Suprapubic skin (tissue), 4 donors: ENCODE data around the gene FXYD7. TPM values are rescaled to one million over a fixed set of nuclear protein-coding genes. Genes with fewer than 3 reads are reported as not detected.

Experiments used
- DNase-seq, 2 donors: peaks; one replicate each; pipeline ENCODE4 v3.0.0-alpha.2; 2019; ENCODE audit warnings: low spot score in 2 of 2
- H3K27ac ChIP-seq: fragments of 200-600 bp; sonication (generic); one replicate; pipeline ENCODE4 v1.5.1; 2019
- H3K27me3 ChIP-seq: fragments of 200-600 bp; sonication (generic); one replicate; pipeline ENCODE4 v1.5.1; 2019
- H3K36me3 ChIP-seq: fragments of 200-600 bp; sonication (generic); one replicate; pipeline ENCODE4 v1.5.1; 2019
- H3K4me1 ChIP-seq: fragments of 200-600 bp; sonication (generic); one replicate; pipeline ENCODE4 v1.5.1; 2019
- H3K4me3 ChIP-seq: fragments of 200-600 bp; sonication (generic); one replicate; pipeline ENCODE4 v1.5.1; 2019; ENCODE audit warnings: mild to moderate bottlenecking
- H3K9me3 ChIP-seq: fragments of 200-600 bp; sonication (generic); one replicate; pipeline ENCODE4 v1.5.1; 2019
- EP300 ChIP-seq: sonication (generic); formaldehyde crosslinking; IDR thresholded peaks from one replicate; pipeline ENCODE4 v1.6.1; 2017; ENCODE audit warnings: antibody characterized with exemption
- POLR2A ChIP-seq, 2 donors: fragments of 450-650 bp; IDR thresholded peaks; one replicate each; pipeline ENCODE4 v1.6.1; 2017; ENCODE audit warnings: antibody characterized with exemption in 2 of 2, mild to moderate bottlenecking in 2 of 2, moderate library complexity in 2 of 2
- POLR2AphosphoS5 ChIP-seq, 3 donors: sonication (generic); formaldehyde crosslinking; IDR thresholded peaks; one replicate each; pipeline ENCODE4 v1.6.1; 2017; ENCODE audit warnings: antibody characterized with exemption in 3 of 3
- WGBS: methylation state at CpG from one replicate; pipeline ENCODE4 v1.1.5; 2018; 5-methylcytosine and 5-hydroxymethylcytosine counted together
- total RNA-seq, 4 donors: library from RNA; depleted of rRNA; stranded (reverse); fragments of >200 nt; gene quantifications; one replicate each; pipeline ENCODE4 v1.1.0, GENCODE V29; 2016
- TF ChIP-seq, protein P1 (sequence below), 2 donors: fragments of 200-600 bp in 1 of 2; fragments of 450-650 bp in 1 of 2; sonication (generic) in 1 of 2; IDR thresholded peaks; one replicate each; pipeline ENCODE4 v1.5.1; 2016 to 2019; ENCODE audit warnings: antibody characterized with exemption in 2 of 2, mild to moderate bottlenecking in 1 of 2, moderate library complexity in 1 of 2

FXYD7 gene
- total RNA-seq, 4 donors from 2014 or later, result 2.2 TPM; not detected in 3

DNA sequence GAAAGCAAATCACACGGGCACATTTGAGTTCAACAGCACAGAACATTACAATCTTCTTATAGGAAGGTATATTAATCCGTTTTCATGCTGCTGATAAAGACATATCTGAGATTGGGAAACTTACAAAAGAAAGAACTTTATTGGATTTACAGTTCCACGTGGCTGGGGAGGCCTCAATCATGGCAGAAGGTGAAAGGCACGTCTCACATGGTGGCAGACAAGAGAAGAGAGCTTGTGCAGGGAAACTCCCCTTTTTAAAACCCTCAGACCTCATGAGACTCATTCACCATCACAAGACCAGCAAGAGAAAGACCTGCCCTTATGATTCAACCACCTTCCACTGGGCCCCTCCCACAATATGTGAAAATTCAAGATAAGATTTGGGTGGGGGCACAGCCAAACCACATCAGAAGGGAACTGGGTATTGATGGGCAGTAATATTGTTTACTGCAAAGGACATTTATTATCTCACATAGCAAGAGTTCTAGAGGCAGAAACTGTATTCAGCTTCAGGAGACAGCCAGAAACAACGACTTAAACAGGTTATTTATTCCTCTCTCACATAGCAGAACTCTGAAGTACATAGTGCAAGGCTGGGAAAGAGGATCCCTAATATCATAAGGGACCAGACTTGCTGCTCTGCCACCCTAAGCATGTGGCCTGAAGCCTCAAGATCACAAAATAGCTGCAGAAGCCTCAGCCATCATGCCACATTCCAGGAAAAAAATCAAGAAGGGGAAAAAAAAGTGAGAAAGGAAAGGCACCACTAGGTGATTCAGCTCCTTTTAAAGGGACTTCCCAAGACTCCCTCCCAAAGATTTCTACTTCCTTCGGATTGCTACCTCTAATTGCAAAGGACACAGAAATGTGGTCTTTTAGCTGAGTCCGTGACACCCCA is 34.6 kb downstream of the FXYD7 start:
- Histone ChIP-seq H3K4me3 (no peak overlapping the region), H3K27me3 (no peaks in the 10 kb centered on the region), H3K27ac (no peak overlapping the region), H3K4me1 (peaks cover 5% of the 10 kb centered on the region), H3K9me3 (no peaks in the 10 kb centered on the region), H3K36me3 (no peaks in the 10 kb centered on the region)
- no peak for DNase-seq
- 85% methylated on average over 7 of the region's 7 CpGs for WGBS
- TF ChIP-seq, protein P1, sequence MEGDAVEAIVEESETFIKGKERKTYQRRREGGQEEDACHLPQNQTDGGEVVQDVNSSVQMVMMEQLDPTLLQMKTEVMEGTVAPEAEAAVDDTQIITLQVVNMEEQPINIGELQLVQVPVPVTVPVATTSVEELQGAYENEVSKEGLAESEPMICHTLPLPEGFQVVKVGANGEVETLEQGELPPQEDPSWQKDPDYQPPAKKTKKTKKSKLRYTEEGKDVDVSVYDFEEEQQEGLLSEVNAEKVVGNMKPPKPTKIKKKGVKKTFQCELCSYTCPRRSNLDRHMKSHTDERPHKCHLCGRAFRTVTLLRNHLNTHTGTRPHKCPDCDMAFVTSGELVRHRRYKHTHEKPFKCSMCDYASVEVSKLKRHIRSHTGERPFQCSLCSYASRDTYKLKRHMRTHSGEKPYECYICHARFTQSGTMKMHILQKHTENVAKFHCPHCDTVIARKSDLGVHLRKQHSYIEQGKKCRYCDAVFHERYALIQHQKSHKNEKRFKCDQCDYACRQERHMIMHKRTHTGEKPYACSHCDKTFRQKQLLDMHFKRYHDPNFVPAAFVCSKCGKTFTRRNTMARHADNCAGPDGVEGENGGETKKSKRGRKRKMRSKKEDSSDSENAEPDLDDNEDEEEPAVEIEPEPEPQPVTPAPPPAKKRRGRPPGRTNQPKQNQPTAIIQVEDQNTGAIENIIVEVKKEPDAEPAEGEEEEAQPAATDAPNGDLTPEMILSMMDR (IDR thresholded peaks at IDR 0.05), result no peak
- no peak for TF ChIP-seq POLR2AphosphoS5 (IDR thresholded peaks at IDR 0.05)
- no peak for TF ChIP-seq EP300
- TF ChIP-seq POLR2A (IDR thresholded peaks at IDR 0.05), result no peak

DNA sequence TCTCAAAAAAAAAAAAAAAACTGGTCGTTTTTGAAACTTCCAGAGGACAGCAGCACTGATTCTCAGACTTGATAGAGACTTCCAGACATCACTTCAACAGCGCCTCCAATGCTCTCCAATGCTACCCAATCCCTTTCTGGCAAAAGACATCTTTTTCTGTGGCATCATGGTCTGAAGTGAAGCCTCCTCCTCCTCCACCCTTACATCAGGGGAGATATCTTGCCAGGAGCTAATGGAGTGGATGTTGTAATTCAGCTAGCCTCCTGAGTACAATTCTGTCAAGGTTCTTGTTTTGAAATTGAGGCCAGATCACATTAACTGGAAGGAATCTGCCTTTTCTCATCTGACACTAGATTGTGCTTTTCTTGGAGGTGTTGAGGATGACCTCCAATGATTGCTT is 35.6 kb downstream of the FXYD7 start:
- DNase-seq, result no peak
- H3K4me3 ChIP-seq, result no peak overlapping the region
- peaks cover 5% of the 10 kb centered on the region for H3K4me1 ChIP-seq
- no peaks in the 10 kb centered on the region for H3K36me3 ChIP-seq
- no peaks in the 10 kb centered on the region for H3K9me3 ChIP-seq
- no peaks in the 10 kb centered on the region for H3K27me3 ChIP-seq
- no peak for TF ChIP-seq EP300
- TF ChIP-seq, protein P1 (IDR thresholded peaks at IDR 0.05), result no peak
- peak in 1 of 3 donors; percentile 13 for TF ChIP-seq POLR2AphosphoS5 (IDR thresholded peaks at IDR 0.05)
- 48% methylated on average over 2 of the region's 2 CpGs for WGBS
- H3K27ac ChIP-seq, result no peak overlapping the region

DNA sequence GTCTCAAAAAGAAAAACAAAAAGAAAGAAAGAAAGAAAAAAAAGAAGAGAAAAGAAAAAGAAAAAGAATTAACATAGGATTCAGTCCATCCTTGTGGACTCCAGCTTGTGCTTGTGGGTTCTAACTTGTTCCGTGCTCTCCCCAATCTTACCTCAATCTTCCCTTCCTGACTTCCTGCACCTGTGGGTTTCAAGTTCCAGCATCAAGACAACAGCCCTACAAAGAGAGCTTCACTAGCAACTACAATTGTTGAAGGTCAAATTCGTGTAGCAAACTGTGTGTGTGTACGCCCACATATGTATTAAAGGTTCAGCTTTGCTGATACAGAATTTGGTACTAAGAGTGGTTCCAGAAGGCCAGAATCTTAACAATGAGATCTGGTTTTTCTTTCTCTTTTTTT is 36.8 kb downstream of the FXYD7 start:
- no peak for DNase-seq
- H3K36me3 ChIP-seq, result no peaks in the 10 kb centered on the region
- no peaks in the 10 kb centered on the region for H3K9me3 ChIP-seq
- no peak for TF ChIP-seq EP300
- TF ChIP-seq, protein P1 (IDR thresholded peaks at IDR 0.05), result no peak
- TF ChIP-seq POLR2A (IDR thresholded peaks at IDR 0.05), result no peak
- no peak for TF ChIP-seq POLR2AphosphoS5 (IDR thresholded peaks at IDR 0.05)
- 78% methylated on average over 3 of the region's 3 CpGs for WGBS
- no peak overlapping the region for H3K4me3 ChIP-seq
- no peaks in the 10 kb centered on the region for H3K27me3 ChIP-seq
- H3K27ac ChIP-seq, result no peak overlapping the region
- peaks cover 5% of the 10 kb centered on the region for H3K4me1 ChIP-seq

DNA sequence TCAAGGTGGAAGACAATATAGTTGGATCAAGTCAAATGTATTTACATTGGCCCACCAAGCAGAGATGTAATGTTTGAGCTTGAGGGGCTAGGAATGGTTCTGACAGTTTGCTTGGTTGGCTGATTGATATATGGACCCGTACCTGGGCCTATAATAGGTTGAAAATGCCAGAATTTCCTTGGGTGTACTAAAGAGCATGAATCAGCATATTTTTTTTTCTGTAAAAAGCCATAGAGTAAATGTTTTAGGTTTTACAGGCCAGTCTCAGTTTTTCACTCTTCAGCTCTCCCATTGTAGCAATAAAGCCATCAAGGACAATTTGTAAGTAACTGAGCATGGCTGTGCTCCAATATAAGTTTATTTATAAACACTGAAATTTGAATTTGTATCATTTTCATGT is 38.3 kb downstream of the FXYD7 start:
- WGBS, result 92% methylated on average over 1 of the region's 1 CpG

DNA sequence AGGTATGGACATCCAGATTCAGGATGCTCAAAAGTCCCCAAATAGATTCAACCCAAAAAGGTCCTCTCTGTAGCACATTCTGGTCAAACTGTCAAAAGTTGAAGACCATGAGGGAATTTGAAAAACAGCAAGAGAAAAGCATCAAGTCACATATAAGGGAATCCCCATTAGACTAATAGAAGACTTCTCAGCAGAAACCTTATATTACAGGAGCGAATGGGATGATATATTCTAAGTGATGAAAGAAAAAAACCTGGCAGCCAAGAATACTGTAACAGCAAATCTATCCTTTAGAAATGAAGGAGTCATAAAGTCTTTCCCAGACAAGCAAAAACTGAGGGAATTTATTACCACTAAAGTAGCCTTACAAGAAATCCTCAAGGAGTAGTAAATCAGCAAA is 41.2 kb downstream of the FXYD7 start:
- Histone ChIP-seq H3K9me3 (no peaks in the 10 kb centered on the region), H3K27ac (no peak overlapping the region), H3K4me3 (no peak overlapping the region), H3K4me1 (no peaks in the 10 kb centered on the region), H3K27me3 (no peaks in the 10 kb centered on the region), H3K36me3 (no peaks in the 10 kb centered on the region)
- TF ChIP-seq, protein P1 (IDR thresholded peaks at IDR 0.05), result no peak
- no peak for TF ChIP-seq POLR2AphosphoS5 (IDR thresholded peaks at IDR 0.05)
- TF ChIP-seq EP300, result no peak
- no peak for TF ChIP-seq POLR2A (IDR thresholded peaks at IDR 0.05)
- WGBS, result 83% methylated on average over 1 of the region's 1 CpG
- DNase-seq, result no peak

More for the DNA sequence above, 38.3 kb downstream of the FXYD7 start:
- Histone ChIP-seq H3K4me1 (peaks cover 1% of the 10 kb centered on the region), H3K9me3 (no peaks in the 10 kb centered on the region), H3K27me3 (no peaks in the 10 kb centered on the region), H3K36me3 (no peaks in the 10 kb centered on the region), H3K4me3 (no peak overlapping the region), H3K27ac (no peak overlapping the region)
- TF ChIP-seq EP300, result no peak
- TF ChIP-seq POLR2AphosphoS5 (IDR thresholded peaks at IDR 0.05), result no peak
- no peak for TF ChIP-seq POLR2A (IDR thresholded peaks at IDR 0.05)
- TF ChIP-seq, protein P1 (IDR thresholded peaks at IDR 0.05), result no peak
- no peak for DNase-seq
